MCF 10A (cell line): ENCODE results near the gene DCHS2. TPM values are rescaled to one million over a fixed set of nuclear protein-coding genes. Genes with fewer than 3 reads are reported as not detected.

Experiments used
- BruUV-seq: library from RNA; stranded (reverse); fragments of 400-500 nt; replicated peaks from 2 replicates; lab custom pipeline; 2021; lab: Mats Ljungman, UMichigan
- CTCF ChIA-PET: fragments of 300-600 bp; sonication (Branson Sonifier 250); formaldehyde crosslinking; extraction: SDS; loops from one replicate; lab custom pipeline; 2021; ENCODE audit warnings: antibody characterized with exemption, inconsistent platforms; lab: Yijun Ruan, JAX
- POLR2A ChIA-PET: fragments of 300-600, 350-650 bp; sonication (Branson Sonifier 250); formaldehyde crosslinking; extraction: SDS; loops from one replicate; lab custom pipeline; 2020; ENCODE audit warnings: antibody characterized with exemption, inconsistent platforms; lab: Yijun Ruan, JAX
- DNase-seq: peaks from one replicate; pipeline ENCODE4 v3.0.0-alpha.2; 2018; ENCODE audit not compliant: unreplicated experiment
- H3K27ac Mint-ChIP-seq: one replicate; pipeline ENCODE4 v1.8.0; 2022; ENCODE audit warnings: mild to moderate bottlenecking, low read depth, mixed read lengths; ENCODE audit not compliant: unreplicated experiment
- H3K27me3 Mint-ChIP-seq: one replicate; pipeline ENCODE4 v1.8.0; 2022; ENCODE audit warnings: mixed read lengths; ENCODE audit not compliant: insufficient read depth, unreplicated experiment
- H3K36me3 Mint-ChIP-seq: one replicate; pipeline ENCODE4 v1.8.0; 2022; ENCODE audit warnings: mild to moderate bottlenecking, moderate library complexity, mixed read lengths; ENCODE audit not compliant: insufficient read depth, unreplicated experiment
- H3K4me1 Mint-ChIP-seq: one replicate; pipeline ENCODE4 v1.8.0; 2022; ENCODE audit warnings: mixed read lengths; ENCODE audit not compliant: insufficient read depth, unreplicated experiment
- H3K4me3 Mint-ChIP-seq: one replicate; pipeline ENCODE4 v1.8.0; 2022; ENCODE audit warnings: mild to moderate bottlenecking, moderate library complexity, mixed read lengths; ENCODE audit not compliant: unreplicated experiment
- H3K9me3 Mint-ChIP-seq: one replicate; pipeline ENCODE4 v1.8.0; 2022; ENCODE audit warnings: mixed read lengths; ENCODE audit not compliant: unreplicated experiment
- intact Hi-C: fragments of 100-400 bp; cut with micrococcal nuclease; formaldehyde crosslinking; loops from 2 replicates; pipeline ENCODE4 v1.14.1; 2022
- total RNA-seq: library from RNA; stranded (reverse); gene quantifications from 2 replicates; pipeline ENCODE4 v1.2.3, GENCODE V29; 2022
- TF ChIP-seq, protein P1 (sequence below): fragments of 200-600 bp; IDR thresholded peaks from one replicate; pipeline ENCODE4 v1.8.0; 2022; ENCODE audit warnings: antibody characterized with exemption, mild to moderate bottlenecking; ENCODE audit not compliant: unreplicated experiment

DCHS2 gene
- total RNA-seq, 1 experiment from 2014 or later: 0.02 TPM

- intact Hi-C loops: loop anchor here (1.0 to 5.0 kb wide), 3 partner anchors 107 to 223 kb away; partner anchors contain the start of gene PLRG1
- H3K36me3 Mint-ChIP-seq: no peaks in the 10 kb centered on the region
- H3K4me3 Mint-ChIP-seq: no peak overlapping the region
- ChIA-PET CTCF (interaction anchor here (0.6 to 1.7 kb wide), 9 partner anchors 14 to 283 kb away, joined by 3 to 15 read pairs (median 3); no protein-coding TSS in a partner anchor), POLR2A (interaction anchor here (0.7 to 0.9 kb wide), 3 partner anchors 10 to 150 kb away, joined by 3 read pairs; no protein-coding TSS in a partner anchor)
- no peaks in the 10 kb centered on the region for H3K27me3 Mint-ChIP-seq
- DNase-seq: peak; percentile 54
- TF ChIP-seq, protein P1, sequence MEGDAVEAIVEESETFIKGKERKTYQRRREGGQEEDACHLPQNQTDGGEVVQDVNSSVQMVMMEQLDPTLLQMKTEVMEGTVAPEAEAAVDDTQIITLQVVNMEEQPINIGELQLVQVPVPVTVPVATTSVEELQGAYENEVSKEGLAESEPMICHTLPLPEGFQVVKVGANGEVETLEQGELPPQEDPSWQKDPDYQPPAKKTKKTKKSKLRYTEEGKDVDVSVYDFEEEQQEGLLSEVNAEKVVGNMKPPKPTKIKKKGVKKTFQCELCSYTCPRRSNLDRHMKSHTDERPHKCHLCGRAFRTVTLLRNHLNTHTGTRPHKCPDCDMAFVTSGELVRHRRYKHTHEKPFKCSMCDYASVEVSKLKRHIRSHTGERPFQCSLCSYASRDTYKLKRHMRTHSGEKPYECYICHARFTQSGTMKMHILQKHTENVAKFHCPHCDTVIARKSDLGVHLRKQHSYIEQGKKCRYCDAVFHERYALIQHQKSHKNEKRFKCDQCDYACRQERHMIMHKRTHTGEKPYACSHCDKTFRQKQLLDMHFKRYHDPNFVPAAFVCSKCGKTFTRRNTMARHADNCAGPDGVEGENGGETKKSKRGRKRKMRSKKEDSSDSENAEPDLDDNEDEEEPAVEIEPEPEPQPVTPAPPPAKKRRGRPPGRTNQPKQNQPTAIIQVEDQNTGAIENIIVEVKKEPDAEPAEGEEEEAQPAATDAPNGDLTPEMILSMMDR: peak; percentile 46
- peaks cover 9% of the 10 kb centered on the region for H3K4me1 Mint-ChIP-seq
- H3K27ac Mint-ChIP-seq: no peak overlapping the region
- BruUV-seq: no TSS peak
- no peaks in the 10 kb centered on the region for H3K9me3 Mint-ChIP-seq
Measured at GRCh38 chr4:154399259-154399974, 92.2 kb downstream of the DCHS2 start.

DNA sequence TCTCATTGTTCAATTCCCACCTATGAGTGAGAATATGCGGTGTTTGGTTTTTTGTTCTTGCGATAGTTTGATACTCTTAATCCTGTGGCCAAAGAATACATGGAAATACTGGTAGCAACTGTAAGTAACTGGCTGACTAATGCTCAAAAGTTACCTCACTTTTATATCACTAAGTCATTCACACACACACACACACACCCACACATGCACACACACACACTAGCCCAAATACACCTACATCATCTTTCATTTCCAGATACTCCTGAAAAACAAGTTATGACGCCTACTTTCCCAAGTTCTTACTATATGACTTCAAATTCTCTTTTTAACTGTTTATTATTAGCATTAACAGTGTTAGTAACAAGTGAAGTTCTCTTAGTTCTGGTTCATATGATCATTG is 101.3 kb downstream of the DCHS2 start:
- H3K27me3 Mint-ChIP-seq: no peaks in the 10 kb centered on the region
- no peaks in the 10 kb centered on the region for H3K36me3 Mint-ChIP-seq
- no peak overlapping the region for H3K4me3 Mint-ChIP-seq
- H3K27ac Mint-ChIP-seq: no peak overlapping the region
- no TSS peak for BruUV-seq
- ChIA-PET CTCF (no interaction called here), POLR2A (interaction anchor here (0.9 kb wide), 1 partner anchor 138 kb away, joined by 3 read pairs; no protein-coding TSS in a partner anchor)
- no peak for DNase-seq
- H3K9me3 Mint-ChIP-seq: no peaks in the 10 kb centered on the region
- intact Hi-C loops: no loop called here
- H3K4me1 Mint-ChIP-seq: no peaks in the 10 kb centered on the region
- TF ChIP-seq, protein P1: no peak

- TF ChIP-seq, protein P1: no peak
- DNase-seq: no peak
- ChIA-PET POLR2A (no interaction called here), CTCF (interaction anchor here (0.7 kb wide), 1 partner anchor 1368 kb away, joined by 3 read pairs; no protein-coding TSS in a partner anchor)
- intact Hi-C loops: no loop called here
- Mint-ChIP-seq H3K36me3 (no peaks in the 10 kb centered on the region), H3K4me1 (no peaks in the 10 kb centered on the region), H3K9me3 (no peaks in the 10 kb centered on the region), H3K27me3 (no peaks in the 10 kb centered on the region), H3K27ac (no peak overlapping the region), H3K4me3 (no peak overlapping the region)
- no TSS peak for BruUV-seq
Measured at GRCh38 chr4:154389148-154389547, 102.5 kb downstream of the DCHS2 start.

DNA sequence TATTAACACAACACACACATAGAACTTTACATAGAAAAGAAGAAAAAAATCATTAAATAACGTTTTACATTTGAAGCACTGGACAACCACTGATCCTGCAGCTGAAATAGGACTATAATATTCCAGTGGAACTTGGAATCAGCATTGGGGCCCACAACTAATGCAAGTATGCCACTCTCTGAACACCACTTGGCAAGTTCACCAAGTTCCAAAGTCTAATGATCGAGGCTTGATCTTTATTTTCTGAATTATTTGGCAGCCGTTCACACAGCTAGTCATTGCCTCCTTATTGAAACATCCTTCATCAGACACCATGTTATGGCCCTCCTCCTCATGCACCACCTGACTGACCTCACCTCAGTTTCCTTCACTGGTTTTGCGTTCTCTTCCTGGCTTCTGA is 107.6 kb downstream of the DCHS2 start:
- H3K36me3 Mint-ChIP-seq: no peaks in the 10 kb centered on the region
- POLR2A ChIA-PET: no interaction called here
- H3K27ac Mint-ChIP-seq: no peak overlapping the region
- no peaks in the 10 kb centered on the region for H3K27me3 Mint-ChIP-seq
- TF ChIP-seq, protein P1: no peak
- no peak overlapping the region for H3K4me3 Mint-ChIP-seq
- H3K4me1 Mint-ChIP-seq: no peaks in the 10 kb centered on the region
- H3K9me3 Mint-ChIP-seq: peaks cover 3% of the 10 kb centered on the region
- intact Hi-C loops: no loop called here
- no peak for DNase-seq
- no TSS peak for BruUV-seq
- CTCF ChIA-PET: no interaction called here
